HG02973 (cell line): ENCODE results near the gene SLC35A5.
A peak's percentile ranks its signal among the peaks of the same experiment; 100 is the strongest.
"Not testable (repeated sequence)": the region's sequence is repeated elsewhere in the genome, so short reads cannot be mapped to it uniquely, and the experiment has no call there.

Experiments used
- ATAC-seq: cut with Tn5 transposase; IDR thresholded peaks from one replicate; pipeline ENCODE4 v1.9.1; 2021; ENCODE audit warnings: moderate library complexity; ENCODE audit not compliant: unreplicated experiment

The SLC35A5 gene

GRCh38 chr3:112561734-112562529 is at the start of gene SLC35A5, which contains the start of gene ATG3:
Gene SLC35A5, plus strand, starts transcription at chr3:112562045. Its CDS starts 1,359 bp downstream, at chr3:112563404.
Gene ATG3, minus strand, starts transcription at chr3:112561962. Its CDS starts 434 bp downstream, at chr3:112561528.
- peak; percentile 80 for ATAC-seq

GRCh38 chr3:112512320-112512719 is 49.5 kb upstream of the SLC35A5 start:
- no peak for ATAC-seq

DNA sequence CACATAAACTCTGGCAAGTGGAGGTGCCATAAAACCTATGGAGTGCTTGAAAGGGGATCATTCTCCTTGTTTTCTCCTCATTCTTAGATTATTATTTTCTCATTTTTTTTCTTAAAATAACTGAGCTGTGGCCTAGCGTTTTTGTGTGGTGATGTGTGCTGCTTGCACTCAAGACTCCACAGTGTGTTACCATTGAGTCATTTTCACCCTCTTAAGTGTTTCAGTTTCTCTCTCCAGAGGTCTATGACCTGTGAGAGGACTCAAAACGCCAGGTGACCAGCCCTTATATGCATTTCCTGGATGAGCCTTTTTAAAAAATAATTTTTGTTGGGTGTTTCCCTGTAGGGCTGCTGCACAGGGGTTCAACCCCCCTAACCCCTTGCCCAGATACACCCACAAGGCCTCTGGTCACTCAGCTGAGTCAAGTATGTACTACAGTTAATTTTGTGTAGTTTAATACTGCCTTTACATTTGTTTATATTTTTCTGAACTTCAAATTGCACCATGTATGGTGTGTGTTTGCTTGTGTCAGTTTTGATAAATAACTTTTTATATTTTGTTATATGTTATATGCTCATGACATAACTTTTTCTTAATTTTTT is 47.2 kb upstream of the SLC35A5 start:
- peak; percentile 99 for ATAC-seq

DNA sequence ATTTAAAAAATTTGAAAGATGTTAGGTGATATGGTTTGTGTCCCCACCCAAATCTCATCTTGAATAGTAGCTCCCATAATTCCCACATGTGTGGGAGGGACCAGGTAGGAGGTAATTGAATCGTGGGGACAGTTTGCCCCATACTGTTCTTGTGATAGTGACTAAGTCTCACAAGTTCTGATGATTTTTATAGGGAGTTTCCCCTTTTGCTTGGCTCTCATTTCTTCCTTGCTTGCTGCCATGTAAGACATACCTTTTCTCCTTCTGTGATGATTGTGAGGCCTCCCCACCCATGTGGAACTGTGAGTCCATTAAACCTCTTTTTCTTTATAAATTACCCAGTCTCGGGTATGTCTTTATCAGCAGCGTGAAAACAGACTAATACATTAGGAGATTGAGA is 42.9 kb upstream of the SLC35A5 start:
- ATAC-seq = not testable (repeated sequence)

DNA sequence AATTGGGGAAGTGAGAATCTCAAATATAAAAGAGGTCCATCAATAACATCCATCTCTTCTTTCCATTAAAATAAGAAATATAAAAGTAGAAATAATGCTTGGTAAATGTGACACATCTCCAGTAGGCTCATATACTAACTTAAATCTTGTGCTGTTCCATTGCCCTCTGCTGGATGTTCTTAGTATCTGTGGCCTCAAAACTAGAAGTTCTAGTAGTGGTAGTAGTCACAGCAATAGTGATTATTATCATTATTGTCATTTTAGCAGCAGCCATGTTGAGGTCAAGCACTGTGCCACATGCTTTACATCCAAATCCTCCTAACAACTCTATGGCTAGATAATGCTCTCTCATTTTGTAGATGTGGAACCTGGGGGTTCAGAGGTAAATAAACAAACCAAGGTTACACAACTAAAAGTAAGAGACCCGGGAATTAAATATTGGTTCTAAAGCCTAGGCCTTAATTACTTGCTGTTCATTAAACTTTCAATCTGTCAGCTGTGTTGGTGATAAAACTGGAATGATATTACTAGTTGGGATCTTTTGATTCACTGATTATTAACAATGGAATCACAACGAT is 42.3 kb upstream of the SLC35A5 start:
- peak; percentile 53 for ATAC-seq

GRCh38 chr3:112524127-112524526 is 37.7 kb upstream of the SLC35A5 start:
- not testable (repeated sequence) for ATAC-seq

DNA sequence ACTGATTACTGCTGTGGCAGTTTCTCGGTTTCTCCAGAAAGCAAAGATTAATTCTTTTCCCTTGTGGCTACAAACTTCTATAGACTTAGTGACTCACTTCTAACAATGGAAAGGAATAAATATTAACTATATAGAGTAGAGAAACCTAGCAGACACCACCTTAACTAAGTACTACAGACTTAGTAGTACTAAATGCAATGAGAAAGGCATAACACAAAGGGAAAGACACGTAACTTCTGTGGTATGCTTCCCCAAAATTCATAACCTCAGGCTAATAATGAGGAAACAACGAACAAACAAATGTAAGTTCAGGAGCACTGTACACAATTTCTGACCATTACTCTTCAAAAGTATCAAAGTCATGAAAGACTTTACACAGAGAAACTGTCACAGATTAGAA is 31.3 kb upstream of the SLC35A5 start:
- no peak for ATAC-seq

DNA sequence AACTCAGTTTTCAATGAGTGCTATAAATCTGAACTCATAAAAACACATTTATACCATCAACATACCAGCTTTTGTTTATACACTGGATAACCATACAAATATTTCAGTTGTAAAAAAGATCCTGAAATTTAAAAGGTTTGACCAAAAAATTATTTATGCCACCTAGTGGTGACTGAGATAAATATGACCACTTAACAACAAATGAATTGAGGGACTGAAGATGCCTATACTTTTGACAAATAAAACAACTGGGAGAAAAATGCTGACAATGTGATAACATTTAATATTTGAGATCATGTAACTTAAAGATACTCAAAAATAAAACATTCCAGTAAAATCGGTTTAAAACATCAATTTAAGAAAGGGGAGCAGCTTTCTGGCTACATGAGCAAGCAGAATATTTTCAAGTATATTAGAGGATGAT is 30.5 kb upstream of the SLC35A5 start:
- ATAC-seq = no peak

GRCh38 chr3:112539825-112540650 is 21.8 kb upstream of the SLC35A5 start:
- ATAC-seq = peak; percentile 89

GRCh38 chr3:112546216-112546759 is 15.6 kb upstream of the SLC35A5 start:
- ATAC-seq = no peak

GRCh38 chr3:112550859-112551258 is 11.0 kb upstream of the SLC35A5 start:
- no peak for ATAC-seq

GRCh38 chr3:112555535-112556170 is 6.2 kb upstream of the SLC35A5 start:
- ATAC-seq = no peak

DNA sequence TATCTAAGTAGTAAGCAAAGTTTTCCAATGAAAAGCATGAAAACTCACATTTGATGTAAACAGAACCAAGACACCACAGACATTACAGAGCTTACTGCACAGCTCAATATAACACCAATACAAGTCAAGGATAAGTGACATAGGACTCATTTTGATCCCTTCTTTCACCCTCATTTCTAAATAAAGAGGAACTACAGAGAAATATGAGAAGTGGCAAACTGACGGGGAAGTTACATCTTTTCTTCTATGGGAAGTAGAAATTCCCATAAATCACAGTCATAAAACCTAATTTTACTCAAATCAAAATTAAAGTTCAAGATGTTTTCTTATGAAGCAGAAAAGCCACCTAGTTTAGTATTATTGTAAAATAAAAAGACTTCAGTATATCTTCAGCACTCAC is 3.9 kb upstream of the SLC35A5 start:
- ATAC-seq = no peak

DNA sequence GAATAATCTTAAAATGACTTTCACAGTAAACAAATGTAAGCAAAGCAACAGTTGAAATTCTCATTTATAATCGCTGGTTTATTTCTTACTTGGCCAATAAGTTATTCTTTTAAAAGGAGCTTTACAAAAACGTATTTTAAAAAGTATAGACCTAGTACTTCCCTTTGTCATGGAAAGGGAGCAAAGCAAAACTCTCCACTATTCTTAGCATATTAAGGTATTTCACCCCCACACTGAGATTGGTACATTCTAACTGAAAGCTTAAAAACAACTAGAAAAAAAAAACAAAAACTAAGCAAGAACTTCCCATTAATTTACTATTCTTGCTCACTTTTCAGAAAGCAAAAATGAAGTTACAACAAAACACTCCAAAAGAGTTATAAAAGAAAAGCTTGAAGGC is 1.5 kb upstream of the SLC35A5 start:
- no peak for ATAC-seq

GRCh38 chr3:112560721-112561483 is 943 bp upstream of the SLC35A5 start:
- peak; percentile 17 for ATAC-seq

DNA sequence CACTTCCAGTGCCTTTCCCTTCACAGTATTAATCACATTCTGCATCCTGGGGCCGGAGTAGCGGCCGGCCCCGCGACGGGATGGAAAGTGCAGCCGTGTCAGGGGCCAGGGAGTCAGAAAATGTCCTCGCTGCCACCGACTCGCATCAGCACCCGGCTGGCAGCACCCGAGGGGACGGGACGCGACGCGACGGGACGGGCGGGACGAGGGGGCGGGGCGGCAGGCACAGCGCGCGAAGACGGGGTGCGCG is 436 bp upstream of the SLC35A5 start:
- ATAC-seq = peak; percentile 42

DNA sequence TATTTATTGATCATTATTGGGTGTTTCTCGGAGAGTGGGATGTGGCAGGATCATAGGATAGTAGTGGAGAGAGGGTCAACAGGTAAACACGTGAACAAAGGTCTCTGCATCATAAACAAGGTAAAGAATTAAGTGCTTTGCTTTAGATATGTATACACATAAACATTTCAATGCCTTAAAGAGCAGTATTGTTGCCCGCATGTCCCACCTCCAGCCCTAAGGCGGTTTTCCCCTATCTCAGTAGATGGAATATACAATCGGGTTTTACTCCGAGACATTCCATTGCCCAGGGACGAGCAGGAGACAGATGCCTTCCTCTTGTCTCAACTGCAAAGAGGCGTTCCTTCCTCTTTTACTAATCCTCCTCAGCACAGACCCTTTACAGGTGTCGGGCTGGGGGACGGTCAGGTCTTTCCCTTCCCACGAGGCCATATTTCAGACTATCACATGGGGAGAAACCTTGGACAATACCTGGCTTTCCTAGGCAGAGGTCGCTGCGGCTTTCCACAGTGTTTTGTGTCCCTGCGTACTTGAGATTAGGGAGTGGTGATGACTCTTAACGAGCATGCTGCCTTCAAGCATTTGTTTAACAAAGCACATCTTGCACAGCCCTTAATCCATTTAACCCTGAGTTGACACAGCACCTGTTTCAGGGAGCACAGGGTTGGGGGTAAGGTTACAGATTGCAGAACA is 2.5 kb downstream of the SLC35A5 start:
- not testable (repeated sequence) for ATAC-seq

DNA sequence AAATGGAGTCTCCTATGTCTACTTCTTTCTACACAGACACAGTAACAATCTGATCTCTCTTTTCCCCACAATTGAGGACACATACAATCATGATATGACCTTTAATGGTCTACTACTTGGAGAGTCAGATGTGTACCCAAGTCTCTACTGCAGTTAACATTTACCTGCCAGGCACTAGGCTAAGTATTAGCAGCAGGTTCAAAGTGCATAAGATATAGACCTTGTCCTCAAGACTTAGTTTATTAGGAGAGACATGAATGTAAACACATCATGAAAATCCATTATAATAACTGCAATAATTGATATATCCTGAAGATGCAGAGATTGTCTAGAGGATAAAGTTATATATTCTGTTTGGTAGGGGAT is 3.1 kb downstream of the SLC35A5 start:
- ATAC-seq = no peak

DNA sequence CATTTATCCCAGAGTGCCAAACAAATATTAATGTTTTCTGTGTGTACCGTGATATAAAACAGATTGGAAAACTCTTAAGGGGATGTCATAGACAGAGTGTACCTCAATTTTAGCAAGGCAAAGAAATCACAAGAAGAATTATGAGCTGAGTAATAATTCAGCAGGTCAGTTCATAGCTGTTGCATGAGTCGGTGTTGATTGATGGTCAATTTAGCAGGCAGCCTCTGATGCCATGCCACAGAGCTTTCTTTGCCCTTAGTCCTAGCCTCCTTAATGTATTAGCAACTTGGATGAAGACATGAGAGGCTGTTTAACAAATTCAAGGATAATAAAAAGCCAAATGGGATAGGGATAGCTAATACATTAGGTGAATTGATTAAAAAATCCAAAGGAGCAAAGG is 6.8 kb downstream of the SLC35A5 start:
- no peak for ATAC-seq
